ENCODE data around the gene PPP1R26.

GRCh38 chr9:135506327-135507103, 26.9 kb downstream of the PPP1R26 start:
- TF ChIP-seq CTCF (conservative IDR thresholded peaks at IDR 0.05) (no peak), ZFX (IDR thresholded peaks at IDR 0.05) (no peak)

All from C4-2B (cell line).